K562 (cell line): ENCODE results near the gene CHSY1. TPM values are rescaled to one million over a fixed set of nuclear protein-coding genes. Genes with fewer than 3 reads are reported as not detected.

ENCODE experiments used
- CBX1 ChIP-seq: sonication (generic); IDR thresholded peaks from 2 replicates; pipeline ENCODE4 v1.6.1; 2016; ENCODE audit warnings: antibody characterized with exemption, low read depth, mild to moderate bottlenecking
- FIP1L1 ChIP-seq: fragments of 200-400 bp; formaldehyde crosslinking; IDR thresholded peaks from 2 replicates; pipeline ENCODE4 v1.6.1; 2018; ENCODE audit warnings: mild to moderate bottlenecking, low read depth, low read length; ENCODE audit not compliant: poor library complexity, severe bottlenecking
- JUNB ChIP-seq: fragments of 450-650 bp; formaldehyde crosslinking; conservative IDR thresholded peaks from 2 replicates; pipeline ENCODE4 v1.4.0; 2020; ENCODE audit warnings: mild to moderate bottlenecking
- KDM1A ChIP-seq, 2 experiments: fragments of 450-650 bp; IDR thresholded peaks; 2 replicates each; pipeline ENCODE4 v1.6.1; 2016; ENCODE audit warnings: mild to moderate bottlenecking in 2 of 2
- NCOR1 ChIP-seq: fragments of 450-650 bp; IDR thresholded peaks from 2 replicates; pipeline ENCODE4 v1.6.1; 2016; ENCODE audit warnings: mild to moderate bottlenecking, moderate library complexity
- NFE2 ChIP-seq: IDR thresholded peaks from 2 replicates; pipeline ENCODE4 v1.6.1; 2014; ENCODE audit warnings: antibody characterized with exemption, low read depth
- SMAD4 ChIP-seq: fragments of 250-450 bp; sonication (Bioruptor Pico); conservative IDR thresholded peaks from 2 replicates; pipeline ENCODE4 v1.8.0; 2021; ENCODE audit warnings: inconsistent platforms, mild to moderate bottlenecking, moderate library complexity
- SOX6 ChIP-seq: fragments of 450-650 bp; IDR thresholded peaks from 2 replicates; pipeline ENCODE4 v1.6.1; 2014; ENCODE audit warnings: mild to moderate bottlenecking
- TBP ChIP-seq: optimal IDR thresholded peaks from 2 replicates; pipeline ENCODE3; 2011; ENCODE audit warnings: low read depth, low read length, improper control_type of control experiment
- ZBTB49 ChIP-seq: sonication (generic); formaldehyde crosslinking; IDR thresholded peaks from 2 replicates; pipeline ENCODE4 v1.8.0; 2022; ENCODE audit warnings: missing genetic modification reagents, mild to moderate bottlenecking, borderline replicate concordance
- ZNF408 ChIP-seq: fragments of 250-450 bp; sonication (Bioruptor Pico); IDR thresholded peaks from 2 replicates; pipeline ENCODE4 v1.4.0; 2020; ENCODE audit warnings: low read depth, mild to moderate bottlenecking, moderate library complexity
- ZNF561 ChIP-seq: fragments of 450-650 bp; formaldehyde crosslinking; conservative IDR thresholded peaks from 2 replicates; pipeline ENCODE4 v1.4.0; 2020; ENCODE audit warnings: mild to moderate bottlenecking, moderate library complexity
- ZNF586 ChIP-seq: fragments of 450-650 bp; formaldehyde crosslinking; conservative IDR thresholded peaks from 2 replicates; pipeline ENCODE4 v1.4.0; 2020; ENCODE audit warnings: mild to moderate bottlenecking, moderate library complexity
- ZNF717 ChIP-seq: fragments of 250-450 bp; sonication (Bioruptor Pico); IDR thresholded peaks from 2 replicates; pipeline ENCODE4 v1.5.0; 2021
- polyA plus RNA-seq, 8 experiments: library from polyadenylated mRNA; depleted of rRNA in 4 of 8; stranded (reverse) in 5 of 8; unstranded in 3 of 8; fragments of >200 nt; fragmentation: Nextera tagmentation in 2 of 8; fragmentation: Illumina TruSeq in 1 of 8; extraction: Ambion mirVana in 2 of 8; extraction: Trizol in 1 of 8; gene quantifications; 2 replicates each; pipeline versions ENCODE4 v1.2.1 to v1.2.3, GENCODE V29; 2011 to 2014; ENCODE audit warnings: inconsistent platforms in 1 of 8, missing spikeins in 1 of 8
- total RNA-seq, 7 experiments: library from RNA; depleted of rRNA in 6 of 7; stranded (reverse); fragments of >200 nt in 6 of 7; fragmentation: Illumina TruSeq in 2 of 7; extraction: Trizol in 2 of 7; gene quantifications; 2 replicates each; pipeline versions ENCODE4 v1.2.1 to v1.2.3, GENCODE V29; 2011 to 2021; ENCODE audit warnings: low replicate concordance in 1 of 7
- TF ChIP-seq, protein P1 (sequence below): fragments of 450-650 bp; IDR thresholded peaks from 2 replicates; pipeline ENCODE4 v1.6.1; 2016; ENCODE audit warnings: borderline replicate concordance
- TF ChIP-seq, protein P2 (sequence below): fragments of 250-450 bp; sonication (Bioruptor Pico); IDR thresholded peaks from 2 replicates; pipeline ENCODE4 v1.9.0; 2021; ENCODE audit warnings: mild to moderate bottlenecking
- TF ChIP-seq, protein P3 (sequence below): sonication (generic); formaldehyde crosslinking; IDR thresholded peaks from 2 replicates; pipeline ENCODE4 v1.8.0; 2022; ENCODE audit warnings: missing genetic modification reagents, mild to moderate bottlenecking, moderate library complexity, borderline replicate concordance
- TF ChIP-seq, protein P4 (sequence below), 2 experiments: IDR thresholded peaks in 1 of 2; conservative IDR thresholded peaks in 1 of 2; 2 replicates each; pipeline ENCODE4 v1.6.1; 2016; ENCODE audit warnings: low read depth in 2 of 2, mild to moderate bottlenecking in 1 of 2, missing compliant biosample characterization in 1 of 2, missing genetic modification characterization in 1 of 2, moderate library complexity in 1 of 2
- TF ChIP-seq, protein P5 (sequence below): fragments of 250-450 bp; sonication (Bioruptor Pico); IDR thresholded peaks from 2 replicates; pipeline ENCODE4 v1.8.0; 2021; ENCODE audit warnings: moderate library complexity, mild to moderate bottlenecking, inconsistent platforms

The CHSY1 gene
- total and polyA plus RNA-seq, 9 of the 15 experiments (the other 6 are each of a cell fraction or from before 2014, with no cell fraction given), result 7.0 to 16.4 (median 13.4) TPM

DNA sequence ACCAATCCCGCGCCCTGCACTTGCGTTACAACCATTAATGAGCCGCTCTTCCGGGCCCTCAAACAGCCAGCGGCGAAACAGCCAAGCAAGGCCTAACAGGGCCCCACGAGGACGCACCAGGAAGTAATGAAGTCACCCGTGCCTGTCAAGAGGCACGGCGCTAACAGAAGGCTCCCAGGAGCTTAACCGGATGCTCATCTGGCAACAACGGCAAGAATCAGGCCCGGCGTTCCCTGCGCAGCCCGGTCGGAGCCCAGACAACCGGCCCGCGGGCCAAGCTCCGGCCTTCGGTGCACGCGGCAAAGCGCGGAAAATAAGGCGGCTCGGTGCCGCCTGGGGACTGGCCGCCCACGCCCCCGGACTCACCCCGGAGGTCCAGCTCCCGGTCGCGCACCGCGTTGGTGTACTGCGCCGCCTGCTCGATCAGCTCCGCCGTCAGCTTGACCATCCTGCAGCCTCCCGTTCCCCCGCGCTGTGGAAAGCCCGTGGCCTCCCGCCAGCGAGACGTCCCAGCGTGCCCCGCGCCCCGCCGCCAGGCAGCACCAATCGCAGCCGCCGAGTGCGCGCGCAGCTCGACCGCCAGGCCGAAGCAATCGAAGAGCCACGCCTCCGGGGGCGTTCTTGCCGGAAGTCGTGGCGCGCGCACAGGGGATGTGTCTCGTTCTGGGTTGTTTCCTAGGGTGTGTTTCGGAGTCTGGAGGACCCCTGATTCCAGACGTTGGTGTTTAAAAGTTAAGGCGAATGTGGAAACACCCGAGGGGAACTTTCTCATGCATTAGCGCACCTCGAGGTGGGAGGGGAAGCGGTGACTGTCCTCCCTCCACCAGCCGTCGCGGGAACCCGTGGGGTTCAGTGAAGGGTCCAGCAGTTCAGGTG, 43.1 kb upstream of the CHSY1 start, which contains the start of gene SNRPA1 (continued):
- TF ChIP-seq, protein P1, sequence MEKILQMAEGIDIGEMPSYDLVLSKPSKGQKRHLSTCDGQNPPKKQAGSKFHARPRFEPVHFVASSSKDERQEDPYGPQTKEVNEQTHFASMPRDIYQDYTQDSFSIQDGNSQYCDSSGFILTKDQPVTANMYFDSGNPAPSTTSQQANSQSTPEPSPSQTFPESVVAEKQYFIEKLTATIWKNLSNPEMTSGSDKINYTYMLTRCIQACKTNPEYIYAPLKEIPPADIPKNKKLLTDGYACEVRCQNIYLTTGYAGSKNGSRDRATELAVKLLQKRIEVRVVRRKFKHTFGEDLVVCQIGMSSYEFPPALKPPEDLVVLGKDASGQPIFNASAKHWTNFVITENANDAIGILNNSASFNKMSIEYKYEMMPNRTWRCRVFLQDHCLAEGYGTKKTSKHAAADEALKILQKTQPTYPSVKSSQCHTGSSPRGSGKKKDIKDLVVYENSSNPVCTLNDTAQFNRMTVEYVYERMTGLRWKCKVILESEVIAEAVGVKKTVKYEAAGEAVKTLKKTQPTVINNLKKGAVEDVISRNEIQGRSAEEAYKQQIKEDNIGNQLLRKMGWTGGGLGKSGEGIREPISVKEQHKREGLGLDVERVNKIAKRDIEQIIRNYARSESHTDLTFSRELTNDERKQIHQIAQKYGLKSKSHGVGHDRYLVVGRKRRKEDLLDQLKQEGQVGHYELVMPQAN, result peak; percentile 91
- TF ChIP-seq SOX6 (peak; percentile 57), KDM1A (IDR thresholded peaks at IDR 0.05) (no peak), CBX1 (no peak; the same call in 1 of the 2 replicates), ZNF586 (CRISPR knock-in tag) (no peak), ZNF408 (CRISPR knock-in tag) (no peak), ZNF717 (CRISPR knock-in tag) (no peak), ZNF561 (no peak), NFE2 (no peak), ZBTB49 (no peak), SMAD4 (peak; percentile 66), FIP1L1 (peak; percentile 69), JUNB (CRISPR knock-in tag) (no peak), NCOR1 (peak; percentile 40), TBP (peak; percentile 77)
- TF ChIP-seq, protein P2, sequence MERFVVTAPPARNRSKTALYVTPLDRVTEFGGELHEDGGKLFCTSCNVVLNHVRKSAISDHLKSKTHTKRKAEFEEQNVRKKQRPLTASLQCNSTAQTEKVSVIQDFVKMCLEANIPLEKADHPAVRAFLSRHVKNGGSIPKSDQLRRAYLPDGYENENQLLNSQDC (CRISPR knock-in tag), result no peak
- TF ChIP-seq, protein P3, sequence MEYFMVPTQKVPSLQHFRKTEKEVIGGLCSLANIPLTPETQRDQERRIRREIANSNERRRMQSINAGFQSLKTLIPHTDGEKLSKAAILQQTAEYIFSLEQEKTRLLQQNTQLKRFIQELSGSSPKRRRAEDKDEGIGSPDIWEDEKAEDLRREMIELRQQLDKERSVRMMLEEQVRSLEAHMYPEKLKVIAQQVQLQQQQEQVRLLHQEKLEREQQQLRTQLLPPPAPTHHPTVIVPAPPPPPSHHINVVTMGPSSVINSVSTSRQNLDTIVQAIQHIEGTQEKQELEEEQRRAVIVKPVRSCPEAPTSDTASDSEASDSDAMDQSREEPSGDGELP, result peak; percentile 87; the same call in 1 of the 2 replicates
- TF ChIP-seq, protein P4, sequence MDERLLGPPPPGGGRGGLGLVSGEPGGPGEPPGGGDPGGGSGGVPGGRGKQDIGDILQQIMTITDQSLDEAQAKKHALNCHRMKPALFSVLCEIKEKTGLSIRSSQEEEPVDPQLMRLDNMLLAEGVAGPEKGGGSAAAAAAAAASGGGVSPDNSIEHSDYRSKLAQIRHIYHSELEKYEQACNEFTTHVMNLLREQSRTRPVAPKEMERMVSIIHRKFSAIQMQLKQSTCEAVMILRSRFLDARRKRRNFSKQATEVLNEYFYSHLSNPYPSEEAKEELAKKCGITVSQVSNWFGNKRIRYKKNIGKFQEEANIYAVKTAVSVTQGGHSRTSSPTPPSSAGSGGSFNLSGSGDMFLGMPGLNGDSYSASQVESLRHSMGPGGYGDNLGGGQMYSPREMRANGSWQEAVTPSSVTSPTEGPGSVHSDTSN (CRISPR knock-in tag; IDR thresholded peaks at IDR 0.05; ENCODE audit: low read depth), result no peak
- TF ChIP-seq, protein P4 (tag; conservative IDR thresholded peaks at IDR 0.05; ENCODE audit: low read depth), result no peak
- TF ChIP-seq, protein P5, sequence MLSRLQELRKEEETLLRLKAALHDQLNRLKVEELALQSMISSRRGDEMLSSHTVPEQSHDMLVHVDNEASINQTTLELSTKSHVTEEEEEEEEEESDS (CRISPR knock-in tag), result no peak
